Neural cell (in vitro differentiated cells): ENCODE measurements around the gene TIPRL. TPM values are rescaled to one million over a fixed set of nuclear protein-coding genes. Genes with fewer than 3 reads are reported as not detected.

Experiments
- H2AFZ ChIP-seq: fragments of 200-600, 300-800 bp; sonication (generic), shearing (Covaris generic); 2 replicates; pipeline ENCODE4 v1.6.0; 2014; ENCODE audit warnings: low read depth, mild to moderate bottlenecking, antibody characterized with exemption, low read length, moderate library complexity
- H3F3A ChIP-seq: fragments of 200-600 bp; shearing (Covaris generic); 2 replicates; pipeline ENCODE4 v1.6.1; 2016; ENCODE audit warnings: mild to moderate bottlenecking, moderate library complexity, mixed read lengths, antibody characterized with exemption, low read length; ENCODE audit not compliant: insufficient read depth, poor library complexity, severe bottlenecking
- H3K27ac ChIP-seq: fragments of 200-600, 300-800 bp; sonication (generic), shearing (Covaris generic); 2 replicates; pipeline ENCODE4 v1.5.1; 2014; ENCODE audit warnings: mild to moderate bottlenecking, low read length, moderate library complexity
- H3K27me3 ChIP-seq: fragments of 300-800, 200-600 bp; sonication (generic), shearing (Covaris generic); 2 replicates; pipeline ENCODE4 v1.6.0; 2014; ENCODE audit warnings: mild to moderate bottlenecking, low read depth, low read length, moderate library complexity; ENCODE audit not compliant: insufficient read depth
- H3K36me3 ChIP-seq: fragments of 300-800, 200-600 bp; sonication (generic), shearing (Covaris generic); 2 replicates; pipeline ENCODE4 v1.5.1; 2014; ENCODE audit warnings: mild to moderate bottlenecking, antibody characterized with exemption, low read length, moderate library complexity; ENCODE audit not compliant: insufficient read depth
- H3K4me2 ChIP-seq: fragments of 300-800, 200-600 bp; sonication (generic), shearing (Covaris generic); 2 replicates; pipeline ENCODE4 v1.6.0; 2014; ENCODE audit warnings: mild to moderate bottlenecking, low read length
- H3K4me3 ChIP-seq: fragments of 300-800, 200-600 bp; sonication (generic), shearing (Covaris generic); 2 replicates; pipeline ENCODE4 v1.5.1; 2014; ENCODE audit warnings: mild to moderate bottlenecking, low read length, moderate library complexity
- H3K79me2 ChIP-seq: fragments of 200-600 bp; shearing (Covaris generic); replicated peaks from 2 replicates; pipeline ENCODE4 v1.6.0; 2014; ENCODE audit warnings: mild to moderate bottlenecking, low read length, moderate library complexity; ENCODE audit not compliant: insufficient read depth
- H3K9ac ChIP-seq: fragments of 300-800, 200-600 bp; sonication (generic), shearing (Covaris generic); 2 replicates; pipeline ENCODE4 v1.6.1; 2016; ENCODE audit warnings: mild to moderate bottlenecking, low read length, mixed read lengths
- H3K9me2 ChIP-seq: fragments of 200-600 bp; shearing (Covaris generic); 2 replicates; pipeline ENCODE4 v1.6.1; 2016; ENCODE audit warnings: mild to moderate bottlenecking, low read length, mixed read lengths; ENCODE audit not compliant: insufficient read depth
- H3K9me3 ChIP-seq: fragments of 200-600, 300-800 bp; sonication (generic), shearing (Covaris generic); 2 replicates; pipeline ENCODE4 v1.6.1; 2016; ENCODE audit warnings: mild to moderate bottlenecking, mixed run types, low read length, moderate library complexity, mixed read lengths
- H4K20me1 ChIP-seq: fragments of 200-600 bp; shearing (Covaris generic); 2 replicates; pipeline ENCODE4 v1.6.1; 2016; ENCODE audit warnings: mild to moderate bottlenecking, mixed run types; ENCODE audit not compliant: insufficient read depth
- EP300 ChIP-seq: fragments of 450-650 bp; conservative IDR thresholded peaks from 2 replicates; pipeline ENCODE4 v1.6.1; 2014; ENCODE audit warnings: antibody characterized with exemption, mild to moderate bottlenecking, moderate library complexity; ENCODE audit not compliant: poor library complexity, severe bottlenecking
- EZH2 ChIP-seq: fragments of 200-600, 300-800 bp; shearing (Covaris generic), sonication (generic); IDR thresholded peaks from 2 replicates; pipeline ENCODE4 v1.6.1; 2014; ENCODE audit warnings: antibody characterized with exemption, low read length, borderline replicate concordance, mild to moderate bottlenecking; ENCODE audit not compliant: insufficient read depth, poor library complexity, severe bottlenecking
- MXI1 ChIP-seq: fragments of 450-650 bp; conservative IDR thresholded peaks from 2 replicates; pipeline ENCODE4 v1.6.1; 2014; ENCODE audit warnings: antibody characterized with exemption, mild to moderate bottlenecking; ENCODE audit not compliant: poor library complexity, severe bottlenecking
- POLR2AphosphoS5 ChIP-seq: IDR thresholded peaks from 2 replicates; pipeline ENCODE4 v1.6.1; 2012
- RAD21 ChIP-seq: fragments of 450-650 bp; conservative IDR thresholded peaks from 2 replicates; pipeline ENCODE4 v1.6.1; 2014; ENCODE audit warnings: antibody characterized with exemption, mild to moderate bottlenecking, moderate library complexity
- REST ChIP-seq: IDR thresholded peaks from 2 replicates; pipeline ENCODE4 v1.6.1; 2012; ENCODE audit warnings: borderline replicate concordance
- SMC3 ChIP-seq: fragments of 450-650 bp; conservative IDR thresholded peaks from 2 replicates; pipeline ENCODE4 v1.6.1; 2014; ENCODE audit warnings: antibody characterized with exemption, mild to moderate bottlenecking, moderate library complexity; ENCODE audit not compliant: poor library complexity
- TAF1 ChIP-seq: IDR thresholded peaks from 2 replicates; pipeline ENCODE4 v1.6.1; 2012; ENCODE audit warnings: low read depth
- polyA plus RNA-seq: library from polyadenylated mRNA; depleted of rRNA; stranded (reverse); fragments of >200 nt; gene quantifications from 2 replicates; pipeline ENCODE4 v1.2.3, GENCODE V29; 2014
- TF ChIP-seq, protein P1 (sequence below): fragments of 450-650 bp; IDR thresholded peaks from 2 replicates; pipeline ENCODE4 v1.5.1; 2014; ENCODE audit warnings: antibody characterized with exemption, mild to moderate bottlenecking, moderate library complexity; ENCODE audit not compliant: poor library complexity, severe bottlenecking

The TIPRL gene
- polyA plus RNA-seq, 1 donor from 2014 or later = 131 TPM

DNA sequence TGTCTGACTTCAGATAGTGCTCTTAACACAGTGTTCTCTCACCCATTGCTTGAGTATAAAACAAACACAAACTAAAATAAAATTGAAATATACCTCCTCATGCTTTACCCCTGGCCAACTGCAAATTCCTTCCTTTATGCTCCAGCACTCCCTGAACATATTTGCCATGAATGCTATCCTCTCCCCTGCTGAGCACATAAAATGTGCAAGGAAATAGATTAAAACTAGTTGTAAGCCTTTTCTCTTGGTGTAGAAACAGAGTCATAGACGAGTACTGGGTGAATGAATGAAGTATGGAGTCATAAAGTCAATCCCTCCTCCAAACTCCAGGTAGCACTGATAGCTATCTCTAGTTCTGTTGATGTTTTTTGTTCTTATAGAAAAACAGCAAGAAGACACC, 44.6 kb upstream of the TIPRL start:
- H4K20me1 ChIP-seq = no peaks in the 10 kb centered on the region
- no peak overlapping the region for H2AFZ ChIP-seq
- peaks cover 77% of the 10 kb centered on the region for H3K79me2 ChIP-seq
- no peaks in the 10 kb centered on the region for H3F3A ChIP-seq
- no peaks in the 10 kb centered on the region for H3K9me3 ChIP-seq
- peak overlapping the region; percentile 91 for H3K9ac ChIP-seq
- no peaks in the 10 kb centered on the region for H3K9me2 ChIP-seq
- peaks cover 5% of the 10 kb centered on the region for H3K36me3 ChIP-seq
- peak overlapping the region; percentile 85 for H3K4me2 ChIP-seq
- peak overlapping the region; percentile 74 for H3K27ac ChIP-seq
- TF ChIP-seq POLR2AphosphoS5 (no peak), REST (no peak), MXI1 (no peak), EZH2 (no peak), RAD21 (no peak), TAF1 (no peak), SMC3 (no peak), EP300 (no peak)
- TF ChIP-seq, protein P1, sequence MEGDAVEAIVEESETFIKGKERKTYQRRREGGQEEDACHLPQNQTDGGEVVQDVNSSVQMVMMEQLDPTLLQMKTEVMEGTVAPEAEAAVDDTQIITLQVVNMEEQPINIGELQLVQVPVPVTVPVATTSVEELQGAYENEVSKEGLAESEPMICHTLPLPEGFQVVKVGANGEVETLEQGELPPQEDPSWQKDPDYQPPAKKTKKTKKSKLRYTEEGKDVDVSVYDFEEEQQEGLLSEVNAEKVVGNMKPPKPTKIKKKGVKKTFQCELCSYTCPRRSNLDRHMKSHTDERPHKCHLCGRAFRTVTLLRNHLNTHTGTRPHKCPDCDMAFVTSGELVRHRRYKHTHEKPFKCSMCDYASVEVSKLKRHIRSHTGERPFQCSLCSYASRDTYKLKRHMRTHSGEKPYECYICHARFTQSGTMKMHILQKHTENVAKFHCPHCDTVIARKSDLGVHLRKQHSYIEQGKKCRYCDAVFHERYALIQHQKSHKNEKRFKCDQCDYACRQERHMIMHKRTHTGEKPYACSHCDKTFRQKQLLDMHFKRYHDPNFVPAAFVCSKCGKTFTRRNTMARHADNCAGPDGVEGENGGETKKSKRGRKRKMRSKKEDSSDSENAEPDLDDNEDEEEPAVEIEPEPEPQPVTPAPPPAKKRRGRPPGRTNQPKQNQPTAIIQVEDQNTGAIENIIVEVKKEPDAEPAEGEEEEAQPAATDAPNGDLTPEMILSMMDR = no peak
- H3K4me3 ChIP-seq = peak overlapping the region; percentile 96
- H3K27me3 ChIP-seq = no peaks in the 10 kb centered on the region

- Histone ChIP-seq H3K79me2 (peaks cover 72% of the 10 kb centered on the region), H3K27ac (peak overlapping the region; percentile 74), H2AFZ (no peak overlapping the region), H3K9me3 (no peaks in the 10 kb centered on the region), H3K4me3 (peak overlapping the region; percentile 96), H3K4me2 (peak overlapping the region; percentile 85), H4K20me1 (no peaks in the 10 kb centered on the region), H3K36me3 (peaks cover 5% of the 10 kb centered on the region), H3K27me3 (no peaks in the 10 kb centered on the region), H3F3A (no peaks in the 10 kb centered on the region), H3K9me2 (no peaks in the 10 kb centered on the region), H3K9ac (peak overlapping the region; percentile 91)
- peak; percentile 18 for TF ChIP-seq MXI1
- TF ChIP-seq, protein P1 = no peak
Measured at GRCh38 chr1:168134642-168135041, 44.1 kb upstream of the TIPRL start.
